RWPE1 (cell line): Measurements from ENCODE around the gene COX19.

Experiments
- CTCF ChIA-PET: fragments of 350-600 bp; sonication (Branson Sonifier 250); formaldehyde crosslinking; extraction: SDS; loops from one replicate; lab custom pipeline; 2021; lab: Yijun Ruan, JAX
- POLR2A ChIA-PET: fragments of 400-600 bp; formaldehyde crosslinking; extraction: SDS; loops from one replicate; lab custom pipeline; 2020; ENCODE audit warnings: antibody characterized with exemption; ENCODE audit not compliant: low non-redundant PET; lab: Yijun Ruan, JAX
- DNase-seq: peaks from one replicate; pipeline ENCODE4 v3.0.0; 2012; ENCODE audit warnings: low spot score
- H3K27ac ChIP-seq: fragments of 450-650 bp; 2 replicates; pipeline ENCODE4 v1.5.1; 2017
- CTCF ChIP-seq: fragments of 450-650 bp; conservative IDR thresholded peaks from 2 replicates; pipeline ENCODE4 v1.5.1; 2017; ENCODE audit warnings: low read depth, mild to moderate bottlenecking

COX19 gene

DNA sequence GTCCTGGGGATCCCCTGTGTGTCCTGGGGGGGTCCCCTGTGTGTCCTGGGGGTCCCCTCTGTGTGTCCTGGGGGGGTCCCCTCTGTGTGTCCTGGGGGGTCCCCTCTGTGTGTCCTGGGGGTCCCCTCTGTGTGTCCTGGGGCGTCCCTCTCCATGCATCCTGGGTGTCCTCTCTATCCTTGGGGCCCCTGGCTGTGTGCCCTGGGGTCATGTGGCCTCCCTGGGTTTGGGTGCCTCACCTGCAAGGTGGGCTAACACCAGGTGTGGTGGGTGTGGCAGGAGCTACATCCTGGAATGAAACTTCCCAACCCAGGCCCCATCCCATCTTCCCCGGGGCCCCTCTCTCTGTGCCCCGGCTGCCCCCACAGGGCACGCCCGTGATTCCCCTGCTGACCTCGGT, 12.6 kb upstream of the COX19 start:
- no peak for DNase-seq
- POLR2A ChIA-PET: no interaction called here
- TF ChIP-seq CTCF: no peak
- no peak overlapping the region for H3K27ac ChIP-seq
- CTCF ChIA-PET: interaction anchor here (0.6 kb wide), 1 partner anchor 26 kb away, joined by 4 read pairs; no protein-coding TSS in a partner anchor

- DNase-seq: no peak
- ChIA-PET CTCF (no interaction called here), POLR2A (no interaction called here)
- TF ChIP-seq CTCF: no peak
- no peak overlapping the region for H3K27ac ChIP-seq
Observed at GRCh38 chr7:986766-987751, 11.7 kb upstream of the COX19 start.

GRCh38 chr7:985915-986741, 10.8 kb upstream of the COX19 start:
- H3K27ac ChIP-seq: no peak overlapping the region
- TF ChIP-seq CTCF: no peak

DNA sequence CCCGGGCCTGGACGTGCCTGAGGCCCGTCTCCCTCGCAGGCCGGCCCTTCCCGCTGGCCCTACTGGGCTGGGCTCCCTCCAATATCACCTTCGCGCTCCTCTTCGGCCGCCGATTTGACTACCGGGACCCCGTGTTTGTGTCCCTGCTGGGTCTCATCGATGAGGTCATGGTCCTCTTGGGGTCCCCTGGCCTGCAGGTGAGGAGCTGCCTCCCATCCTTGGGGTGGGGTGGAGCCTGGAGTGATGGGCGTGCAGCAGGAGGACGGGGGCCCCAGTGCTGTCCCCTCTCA, 9.7 kb upstream of the COX19 start:
- ChIA-PET POLR2A (no interaction called here), CTCF (interaction anchor here (1.2 to 1.5 kb wide), 2 partner anchors 9 to 111 kb away, joined by 3 to 5 read pairs; no protein-coding TSS in a partner anchor)
- no peak for TF ChIP-seq CTCF
- DNase-seq: no peak
- H3K27ac ChIP-seq: no peak overlapping the region

More at GRCh38 chr7:985915-986741, 10.8 kb upstream of the COX19 start:
- DNase-seq: no peak
- POLR2A ChIA-PET: no interaction called here
- CTCF ChIA-PET: interaction anchor here (0.6 to 1.5 kb wide), 3 partner anchors 8 to 190 kb away, joined by 3 to 5 read pairs (median 3); no protein-coding TSS in a partner anchor

GRCh38 chr7:984361-985126, 9.2 kb upstream of the COX19 start:
- no peak for DNase-seq
- ChIA-PET CTCF (interaction anchor here (1.5 kb wide), 1 partner anchor 9 kb away, joined by 5 read pairs; no protein-coding TSS in a partner anchor), POLR2A (no interaction called here)
- H3K27ac ChIP-seq: no peak overlapping the region
- no peak for TF ChIP-seq CTCF
